ENCODE data around the gene ZRANB1.
"Not testable (repeated sequence)": the region's sequence is repeated elsewhere in the genome, so short reads cannot be mapped to it uniquely, and the experiment has no call there.

The ZRANB1 gene

DNA sequence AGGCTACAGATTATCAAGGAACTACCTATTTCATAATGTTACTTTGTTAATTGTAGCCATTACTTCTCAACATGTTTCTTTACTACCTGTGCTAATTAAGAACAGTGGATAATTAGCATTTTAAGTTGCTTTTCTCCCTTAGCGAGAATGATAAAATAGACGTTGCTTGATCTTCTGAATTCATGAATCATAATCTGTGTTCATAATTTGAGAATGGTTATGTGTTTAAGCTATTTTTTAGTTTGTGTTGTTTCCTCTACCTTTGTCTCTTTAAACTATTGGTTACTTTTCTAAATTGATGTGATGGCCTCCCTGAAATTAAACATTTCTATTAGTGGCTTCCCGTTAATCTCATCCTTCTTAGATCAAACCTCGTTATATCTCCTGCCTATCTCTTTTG is at the start of gene ZRANB1:
Gene ZRANB1 (plus strand): TSS at position 301 of the 400 bp plus-strand sequence. CDS start 371 bp downstream, outside the sequence.
- DNase-seq, result no peak

DNA sequence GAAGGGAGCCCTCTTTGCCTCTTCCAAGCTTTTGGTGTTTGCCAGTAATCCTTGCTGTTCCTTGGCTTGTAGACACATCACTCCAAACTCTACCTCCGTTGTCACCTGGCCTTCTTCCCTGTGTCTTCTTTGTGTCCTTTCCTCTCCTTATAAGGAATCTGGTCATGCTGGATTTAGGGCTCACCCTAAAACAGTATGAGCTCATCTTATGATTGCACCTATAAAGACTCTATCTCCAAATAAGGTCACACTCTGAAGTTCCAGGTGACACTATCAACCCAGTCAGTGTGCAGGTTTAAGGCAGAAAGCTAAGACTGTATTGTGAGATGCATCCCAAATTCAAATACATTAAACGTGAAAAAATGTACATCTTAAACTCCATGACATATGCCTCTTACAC is 49.0 kb upstream of the ZRANB1 start:
- DNase-seq, result no peak

DNA sequence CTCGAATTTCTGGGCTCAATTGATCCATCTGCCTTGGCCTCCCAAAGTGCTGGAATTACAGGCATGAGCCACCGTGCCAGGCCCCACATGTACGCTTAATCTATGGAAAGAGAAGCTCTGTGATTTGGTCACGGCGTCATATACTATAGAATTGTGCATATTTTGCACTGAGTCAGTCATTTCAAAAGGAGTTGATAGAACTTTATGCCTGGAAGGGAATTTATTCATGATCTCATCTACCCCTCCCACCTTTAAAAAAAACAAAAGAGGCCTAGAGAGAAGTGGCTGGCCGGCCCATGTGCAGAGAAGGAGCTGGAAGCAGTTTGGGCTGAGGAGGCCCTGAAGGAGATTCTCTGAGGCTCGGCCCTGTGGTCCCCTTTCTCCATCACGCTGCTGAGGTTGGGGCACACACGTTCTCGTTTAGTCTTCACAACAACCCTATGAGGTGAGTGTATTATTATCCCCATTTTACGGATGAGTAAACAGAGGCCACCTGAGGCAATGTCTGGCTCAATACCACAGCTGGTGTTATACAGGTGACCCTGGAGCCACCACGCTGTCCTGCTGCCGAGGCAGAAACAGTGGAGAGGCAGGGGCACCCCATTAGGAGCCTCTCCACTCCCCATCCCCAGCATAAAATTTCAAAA is 47.2 kb upstream of the ZRANB1 start:
- DNase-seq, result no peak

DNA sequence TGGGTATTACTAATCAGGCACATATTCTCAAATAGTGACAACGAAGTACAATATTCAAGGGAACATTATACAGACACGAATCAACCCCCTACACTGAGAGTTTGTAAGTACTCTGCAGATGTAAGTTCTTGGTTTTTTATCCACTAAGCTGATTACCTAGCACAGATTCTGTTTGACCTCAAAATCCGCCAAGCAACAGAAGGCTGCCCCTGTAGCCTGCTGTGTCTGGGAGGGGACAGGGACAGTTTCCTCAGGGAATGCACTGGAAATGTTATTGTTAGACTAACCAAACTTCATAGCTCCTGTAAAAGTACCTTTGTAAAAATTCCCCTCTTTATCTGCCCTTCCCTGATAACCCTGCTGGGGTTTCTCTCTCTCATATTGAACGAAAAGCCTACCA is 45.2 kb upstream of the ZRANB1 start:
- no peak for DNase-seq

- DNase-seq, result no peak
Observed at GRCh38 chr10:124898471-124898870, 43.5 kb upstream of the ZRANB1 start.

DNA sequence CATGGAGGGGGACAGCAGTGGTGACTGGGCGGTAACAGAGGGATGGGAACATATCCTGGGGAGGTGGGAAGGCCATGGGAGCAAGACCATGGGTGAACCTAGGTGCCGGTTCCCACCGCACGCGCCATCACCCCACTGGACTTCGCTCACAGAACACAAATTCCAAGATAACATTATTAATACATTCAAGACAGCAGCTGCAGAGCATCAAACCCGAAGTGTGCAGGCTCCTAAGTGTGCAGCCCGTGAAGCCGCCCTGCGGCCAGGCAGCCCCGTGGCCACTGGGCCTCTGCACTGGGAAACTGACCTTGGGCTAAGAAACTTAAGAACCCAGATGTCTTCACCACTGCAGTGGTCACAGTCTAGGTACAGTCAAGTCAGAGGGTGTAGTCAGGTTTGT is 42.8 kb upstream of the ZRANB1 start:
- no peak for DNase-seq

- no peak for DNase-seq
Observed at GRCh38 chr10:124902462-124902861, 39.5 kb upstream of the ZRANB1 start.

DNA sequence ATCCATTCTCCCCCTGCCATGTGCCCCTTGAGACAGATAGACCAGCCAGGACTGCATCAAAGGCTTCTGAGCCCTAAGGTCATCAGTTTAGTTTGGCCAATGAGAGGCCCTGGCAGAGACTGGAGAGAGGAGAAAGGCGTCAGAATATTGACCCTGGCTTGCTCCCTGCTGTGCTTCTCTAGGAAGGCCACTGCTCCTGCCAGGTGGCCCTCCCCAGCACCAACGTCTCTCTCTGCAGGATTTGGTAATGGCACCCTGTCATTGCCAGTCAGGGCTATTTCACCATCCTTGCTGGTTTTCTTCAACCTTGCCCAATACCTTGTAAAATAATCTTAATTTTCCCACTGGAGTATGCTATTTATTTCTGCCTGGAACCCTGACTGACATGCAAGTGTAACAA is 38.8 kb upstream of the ZRANB1 start:
- no peak for DNase-seq

- no peak for DNase-seq
Observed at GRCh38 chr10:124904796-124905195, 37.1 kb upstream of the ZRANB1 start.

GRCh38 chr10:124906551-124907001 is 35.3 kb upstream of the ZRANB1 start:
- no peak for DNase-seq

DNA sequence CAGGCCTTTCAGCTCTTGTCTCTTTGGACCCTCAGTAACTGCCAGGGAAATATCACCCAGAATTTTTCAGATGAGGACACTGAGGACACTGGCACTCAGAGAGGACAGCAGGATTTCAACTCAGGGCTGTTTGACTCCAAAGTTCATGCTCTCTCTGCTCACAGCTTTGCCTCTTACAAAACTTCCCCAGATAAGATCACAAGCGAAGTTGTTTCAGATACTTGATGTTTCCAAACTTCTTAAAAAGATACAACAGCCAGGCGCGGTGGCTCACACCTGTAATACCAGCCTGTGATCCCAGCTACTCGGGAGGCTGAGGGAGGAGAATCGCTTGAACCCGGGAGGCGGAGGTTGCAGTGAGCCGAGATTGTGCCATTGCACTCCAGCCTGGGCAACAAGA is 32.4 kb upstream of the ZRANB1 start:
- no peak for DNase-seq

DNA sequence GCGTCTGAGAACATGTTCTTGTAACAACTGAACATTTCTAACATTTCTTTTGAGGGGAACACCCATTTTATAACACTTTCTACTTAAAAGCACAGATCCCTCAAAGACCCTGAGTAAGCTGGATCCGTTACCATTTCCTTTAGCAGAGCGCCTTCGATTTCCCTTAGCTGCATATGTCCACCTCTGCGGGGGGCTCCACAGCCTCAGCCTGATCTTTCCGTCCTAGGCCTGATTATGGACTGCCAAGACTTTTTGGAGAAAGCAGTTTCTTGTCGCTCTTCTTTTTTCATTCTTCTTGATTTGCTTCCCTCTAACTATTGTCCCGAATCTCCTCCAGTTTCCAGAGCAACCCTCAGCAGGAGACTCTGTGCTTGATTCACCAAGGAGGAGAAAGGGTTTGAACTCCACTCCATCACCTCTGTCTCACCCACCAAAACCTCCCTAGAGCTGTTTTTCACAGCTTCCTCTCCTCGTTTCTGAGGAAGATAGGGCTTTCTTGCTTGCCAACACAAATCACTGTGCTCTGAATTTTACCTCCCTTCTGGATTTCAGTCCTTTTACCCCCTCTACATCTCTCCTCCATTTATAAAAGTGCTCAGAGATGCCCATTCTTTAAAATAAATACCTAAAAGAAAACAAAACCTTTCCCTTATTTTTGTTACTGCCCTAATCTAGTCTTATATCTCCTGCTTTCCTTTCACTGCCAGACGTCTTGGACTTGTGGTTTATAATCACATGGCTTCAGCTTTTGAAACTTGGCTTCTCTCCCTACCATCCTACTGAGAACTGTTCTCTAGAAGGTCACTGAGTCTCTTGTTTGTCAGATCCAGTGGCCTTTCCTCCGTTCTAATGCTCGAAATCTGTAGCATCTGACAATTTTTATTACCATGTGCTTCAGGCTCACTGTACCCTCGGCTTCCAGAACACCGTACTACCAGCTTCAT is 30.5 kb upstream of the ZRANB1 start:
- no peak for DNase-seq

- DNase-seq, result no peak
Observed at GRCh38 chr10:124912101-124912886, 29.6 kb upstream of the ZRANB1 start.

DNA sequence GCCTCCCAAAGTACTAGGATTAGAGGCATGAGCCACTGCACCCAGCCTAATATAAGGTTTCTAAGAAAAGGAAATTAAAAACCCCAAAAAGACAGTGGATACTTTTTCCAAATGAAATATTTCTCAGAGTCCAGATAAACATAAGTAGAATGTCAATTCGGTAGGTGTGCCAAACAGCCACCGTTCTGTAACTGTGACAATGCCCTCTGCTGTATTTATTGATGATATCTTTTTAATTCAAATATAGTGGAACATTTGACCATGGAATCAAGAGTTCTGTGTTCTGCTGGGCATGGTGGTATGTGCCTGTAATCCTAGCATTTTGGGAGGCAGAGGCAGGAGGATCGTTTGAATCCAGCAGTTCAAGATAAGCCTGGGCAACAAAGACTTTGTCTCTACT is 28.8 kb upstream of the ZRANB1 start:
- no peak for DNase-seq

GRCh38 chr10:124914398-124914797 is 27.5 kb upstream of the ZRANB1 start:
- DNase-seq, result not testable (repeated sequence)

GRCh38 chr10:124916098-124916584 is 25.8 kb upstream of the ZRANB1 start:
- DNase-seq, result no peak

DNA sequence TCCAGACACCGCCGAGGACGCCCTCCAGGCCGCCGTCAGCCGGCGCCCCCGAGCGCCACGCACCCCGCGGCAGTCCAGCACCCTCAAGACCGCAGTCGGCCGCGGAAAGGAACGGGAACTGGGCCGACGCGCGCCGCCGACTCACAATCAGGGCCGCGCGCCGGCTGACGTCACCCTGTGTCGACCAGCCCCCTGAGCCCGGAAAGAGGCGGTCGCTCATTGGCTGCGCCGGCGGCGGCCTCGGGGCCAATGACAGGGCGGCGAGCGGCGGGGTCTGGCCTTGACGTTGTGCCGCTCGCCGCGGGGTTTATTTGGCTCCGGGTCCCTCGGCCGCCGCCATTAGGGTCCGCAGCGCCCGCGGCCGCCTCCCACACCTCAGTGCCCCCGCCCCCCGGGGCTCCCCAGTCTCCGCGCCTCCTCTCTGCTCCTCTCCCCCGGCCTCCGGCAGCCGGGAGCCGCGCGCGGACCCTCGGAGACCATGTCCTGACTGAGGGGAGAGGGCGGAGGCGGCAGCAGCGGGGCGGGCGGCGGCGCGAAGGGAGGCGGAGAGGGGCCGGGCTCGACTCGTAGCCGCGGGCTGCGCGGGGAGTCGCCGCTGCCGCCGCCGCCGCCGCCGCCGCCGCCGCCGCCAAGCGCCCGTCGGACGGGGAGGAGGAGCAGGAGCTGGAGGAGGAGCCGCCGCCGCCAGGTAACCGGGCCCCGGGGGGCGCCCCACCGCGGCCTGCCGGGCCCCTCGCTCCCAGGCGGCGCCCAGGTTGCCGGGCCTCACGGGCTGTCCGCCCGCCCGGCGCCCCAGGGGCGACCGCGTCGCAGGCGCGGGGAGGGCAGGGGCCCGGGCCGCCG is 25.1 kb upstream of the ZRANB1 start:
- peak; percentile 97 for DNase-seq

GRCh38 chr10:124917428-124918190 is 24.3 kb upstream of the ZRANB1 start:
- DNase-seq, result peak; percentile 80

DNA sequence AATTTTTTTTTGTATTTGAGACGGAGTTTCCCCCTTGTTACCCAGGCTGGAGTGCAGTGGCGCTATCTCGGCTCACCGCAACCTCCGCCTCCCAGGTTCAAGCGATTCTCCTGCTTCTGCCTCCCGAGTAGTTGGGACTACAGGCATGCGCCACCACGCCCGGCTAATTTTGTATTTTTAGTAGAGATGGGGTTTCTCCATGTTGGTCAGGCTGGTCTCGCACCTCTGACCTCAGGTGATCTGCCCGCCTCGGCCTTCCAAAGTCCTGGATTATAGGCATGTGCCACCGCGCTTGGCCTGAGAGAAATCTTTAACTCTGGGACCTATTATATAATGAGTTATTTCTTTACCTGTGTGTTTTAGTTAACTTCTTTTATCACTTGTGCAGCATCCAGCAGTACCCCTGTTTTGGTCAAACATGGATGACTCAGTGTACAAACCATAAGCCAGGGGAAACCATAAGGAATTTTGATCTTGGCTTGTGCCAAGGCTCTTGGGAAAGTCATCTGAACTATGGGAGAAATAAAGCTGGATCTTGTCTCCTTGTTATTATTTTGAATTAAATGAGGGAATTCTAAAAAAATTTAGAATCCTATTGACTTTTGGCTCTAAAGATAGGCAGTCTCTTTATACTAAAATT is 23.6 kb upstream of the ZRANB1 start:
- DNase-seq, result no peak

- DNase-seq, result no peak
Observed at GRCh38 chr10:124918906-124919305, 23.0 kb upstream of the ZRANB1 start.

DNA sequence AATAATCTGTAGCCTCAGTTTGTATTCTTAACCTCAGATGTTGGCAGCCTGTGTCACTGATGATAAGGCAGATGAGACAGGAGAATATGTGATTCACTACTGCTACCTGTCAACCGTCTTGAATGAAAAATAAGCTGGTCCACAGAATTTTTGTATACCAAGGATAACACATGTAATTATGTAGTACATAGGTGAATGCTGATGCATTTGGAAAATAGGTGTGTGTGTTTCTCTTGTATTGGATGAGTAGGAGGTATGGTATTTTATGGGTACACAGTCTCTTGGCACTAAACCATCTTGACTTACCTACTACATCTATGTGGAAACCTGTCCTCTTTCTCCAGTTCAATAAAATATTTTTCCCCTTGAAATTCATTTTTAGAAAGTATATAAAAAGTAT is 20.7 kb upstream of the ZRANB1 start:
- no peak for DNase-seq

Measured in left hindlimb (tissue), 1 donor.